Liver (tissue), 9 donors: ENCODE measurements around the gene AUH. TPM values are rescaled to one million over a fixed set of nuclear protein-coding genes. Genes with fewer than 3 reads are reported as not detected.

Experiments
- DNase-seq: peaks from one replicate; pipeline ENCODE4 v3.0.0-alpha.2; 2017; ENCODE audit warnings: low spot score
- H3K27ac ChIP-seq, 2 donors: one replicate each; pipeline ENCODE4 v1.7.0; 2013; ENCODE audit warnings: inconsistent platforms in 2 of 2, low read length in 2 of 2, control low read depth in 1 of 2, low read depth in 1 of 2, mild to moderate bottlenecking in 1 of 2
- H3K27me3 ChIP-seq, 4 donors: one replicate each; pipeline versions ENCODE4 v1.6.1 to v1.7.0; 2013; ENCODE audit warnings: low read length in 3 of 4, inconsistent platforms in 1 of 4, mild to moderate bottlenecking in 1 of 4, moderate library complexity in 1 of 4; ENCODE audit not compliant: control insufficient read depth in 4 of 4, insufficient read depth in 4 of 4
- H3K36me3 ChIP-seq, 4 donors: one replicate each; pipeline versions ENCODE4 v1.6.1 to v1.7.0; 2013; ENCODE audit warnings: low read length in 3 of 4, mild to moderate bottlenecking in 3 of 4, low read depth in 1 of 4, moderate library complexity in 1 of 4; ENCODE audit not compliant: control insufficient read depth in 4 of 4, insufficient read depth in 3 of 4
- H3K4me1 ChIP-seq, 4 donors: one replicate each; pipeline versions ENCODE4 v1.6.1 to v1.7.0; 2013; ENCODE audit warnings: low read length in 3 of 4, mild to moderate bottlenecking in 3 of 4, moderate library complexity in 1 of 4; ENCODE audit not compliant: control insufficient read depth in 4 of 4, insufficient read depth in 4 of 4
- H3K4me3 ChIP-seq, 3 donors: one replicate each; pipeline versions ENCODE4 v1.6.1 to v1.7.0; 2013; ENCODE audit warnings: low read length in 3 of 3, control low read depth in 1 of 3, low read depth in 1 of 3, mild to moderate bottlenecking in 1 of 3
- H3K9ac ChIP-seq, 2 donors: one replicate each; pipeline ENCODE4 v1.7.0; 2013; ENCODE audit warnings: low read length in 2 of 2, mild to moderate bottlenecking in 2 of 2, moderate library complexity in 2 of 2, control low read depth in 1 of 2, low read depth in 1 of 2
- H3K9me3 ChIP-seq, 4 donors: one replicate each; pipeline versions ENCODE4 v1.6.1 to v1.7.0; 2013; ENCODE audit warnings: low read length in 3 of 4; ENCODE audit not compliant: control insufficient read depth in 4 of 4
- ATF3 ChIP-seq: IDR thresholded peaks from 2 replicates; pipeline ENCODE4 v1.6.1; 2016; ENCODE audit warnings: antibody characterized with exemption
- EGR1 ChIP-seq, 2 donors: IDR thresholded peaks; 2 replicates each; pipeline ENCODE4 v1.6.1; 2016 to 2018; ENCODE audit warnings: antibody characterized with exemption in 2 of 2, low read depth in 2 of 2
- FOXA1 ChIP-seq: IDR thresholded peaks from 2 replicates; pipeline ENCODE4 v1.6.1; 2016; ENCODE audit warnings: antibody characterized with exemption
- FOXA2 ChIP-seq: IDR thresholded peaks from 2 replicates; pipeline ENCODE4 v1.6.1; 2016; ENCODE audit warnings: antibody characterized with exemption
- HNF4A ChIP-seq, 2 donors: conservative IDR thresholded peaks; 2 replicates each; pipeline ENCODE4 v1.6.1; 2016; ENCODE audit warnings: antibody characterized with exemption in 2 of 2, mild to moderate bottlenecking in 2 of 2
- JUND ChIP-seq, 2 donors: IDR thresholded peaks; 2 replicates each; pipeline ENCODE4 v1.6.1; 2016; ENCODE audit warnings: antibody characterized with exemption in 2 of 2
- NR2F2 ChIP-seq: IDR thresholded peaks from 2 replicates; pipeline ENCODE4 v1.6.1; 2016; ENCODE audit warnings: antibody characterized with exemption
- RAD21 ChIP-seq, 2 donors: IDR thresholded peaks; 2 replicates each; pipeline ENCODE4 v1.6.1; 2016; ENCODE audit warnings: antibody characterized with exemption in 2 of 2, mild to moderate bottlenecking in 2 of 2
- RXRA ChIP-seq, 2 donors: IDR thresholded peaks; 2 replicates each; pipeline ENCODE4 v1.6.1; 2017 to 2018; ENCODE audit warnings: antibody characterized with exemption in 2 of 2, mild to moderate bottlenecking in 1 of 2
- SP1 ChIP-seq: IDR thresholded peaks from 2 replicates; pipeline ENCODE4 v1.6.1; 2018; ENCODE audit warnings: antibody characterized with exemption, mild to moderate bottlenecking
- TAF1 ChIP-seq: conservative IDR thresholded peaks from 2 replicates; pipeline ENCODE4 v1.6.1; 2016; ENCODE audit warnings: antibody characterized with exemption, mild to moderate bottlenecking
- YY1 ChIP-seq: IDR thresholded peaks from 2 replicates; pipeline ENCODE4 v1.6.1; 2016; ENCODE audit warnings: antibody characterized with exemption, mild to moderate bottlenecking
- WGBS: extraction: QIAGEN DNeasy Blood & Tissue Kit; methylation state at CpG from one replicate; pipeline ENCODE4 v1.1.7; 2013; 5-methylcytosine and 5-hydroxymethylcytosine counted together
- polyA plus RNA-seq, 2 donors: library from polyadenylated mRNA; stranded (reverse) in 1 of 2; unstranded in 1 of 2; fragments of 200-250 nt in 1 of 2; fragments of >200 nt in 1 of 2; fragmentation: Nextera tagmentation in 1 of 2; extraction: Ambion mirVana in 1 of 2; gene quantifications; one replicate each; pipeline versions ENCODE4 v1.2.1 to v1.2.3, GENCODE V29; 2013 to 2015
- total RNA-seq, 2 donors: library from RNA; depleted of rRNA; stranded (reverse); fragments of >200 nt; gene quantifications; one replicate each; pipeline ENCODE4 v1.2.3, GENCODE V29; 2014
- TF ChIP-seq, protein P1 (sequence below): fragments of 150-350 bp; IDR thresholded peaks from 2 replicates; pipeline ENCODE4 v1.5.1; 2017; ENCODE audit warnings: improper control_type of control experiment, low read depth, low read length; ENCODE audit not compliant: missing input control
- TF ChIP-seq, protein P2 (sequence below): IDR thresholded peaks from 2 replicates; pipeline ENCODE4 v1.6.1; 2016; ENCODE audit warnings: antibody characterized with exemption, mild to moderate bottlenecking
- TF ChIP-seq, protein P3 (sequence below): IDR thresholded peaks from 2 replicates; pipeline ENCODE4 v1.6.1; 2016; ENCODE audit warnings: antibody characterized with exemption
- donor health status: healthy.
- donor health status: healthy.
- donor health status: healthy.
- donor health status: healthy.
- donor health status: healthy.

Gene AUH
- total and polyA plus RNA-seq, 4 donors: 12.1 to 30.0 (median 24.9) TPM

- no peak for DNase-seq
- no peak overlapping the region for H3K9ac ChIP-seq
- 92% methylated on average over 18 of the region's 18 CpGs for WGBS
Measured at GRCh38 chr9:91191411-91192380, 170.0 kb downstream of the AUH start.

DNA sequence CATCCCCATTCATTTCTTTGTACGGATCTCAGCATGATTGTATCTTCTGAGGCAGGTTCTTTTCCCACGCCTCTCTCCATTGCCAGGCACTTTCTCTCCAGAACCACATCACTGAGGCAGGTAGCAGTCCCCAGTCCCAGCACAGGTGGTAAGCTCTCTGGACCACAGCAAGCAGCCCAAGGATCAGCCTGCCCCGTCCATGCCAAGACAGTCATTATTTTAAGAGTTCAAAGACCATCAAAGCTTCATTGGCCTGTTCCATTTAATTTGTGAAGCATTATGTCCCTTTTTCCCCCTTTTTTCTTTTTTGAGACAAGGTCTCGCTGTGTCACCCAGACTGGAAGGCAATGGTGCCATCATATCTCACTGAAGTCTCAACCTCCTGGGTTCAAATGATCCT is 171.7 kb downstream of the AUH start:
- Histone ChIP-seq H3K4me3 (no peak overlapping the region), H3K27ac (no peak overlapping the region), H3K9me3 (no peaks in the 10 kb centered on the region), H3K9ac (no peak overlapping the region), H3K27me3 (no peaks in the 10 kb centered on the region), H3K4me1 (peaks cover 0 to 11% (median 3%) of the 10 kb centered on the region in 4 donors), H3K36me3 (no peaks in the 10 kb centered on the region)
- no peak for DNase-seq
- WGBS: 95% methylated on average over 4 of the region's 4 CpGs
- TF ChIP-seq NR2F2: no peak
- TF ChIP-seq RXRA (IDR thresholded peaks at IDR 0.05): no peak
- TF ChIP-seq ATF3: no peak
- no peak for TF ChIP-seq YY1
- TF ChIP-seq, protein P1, sequence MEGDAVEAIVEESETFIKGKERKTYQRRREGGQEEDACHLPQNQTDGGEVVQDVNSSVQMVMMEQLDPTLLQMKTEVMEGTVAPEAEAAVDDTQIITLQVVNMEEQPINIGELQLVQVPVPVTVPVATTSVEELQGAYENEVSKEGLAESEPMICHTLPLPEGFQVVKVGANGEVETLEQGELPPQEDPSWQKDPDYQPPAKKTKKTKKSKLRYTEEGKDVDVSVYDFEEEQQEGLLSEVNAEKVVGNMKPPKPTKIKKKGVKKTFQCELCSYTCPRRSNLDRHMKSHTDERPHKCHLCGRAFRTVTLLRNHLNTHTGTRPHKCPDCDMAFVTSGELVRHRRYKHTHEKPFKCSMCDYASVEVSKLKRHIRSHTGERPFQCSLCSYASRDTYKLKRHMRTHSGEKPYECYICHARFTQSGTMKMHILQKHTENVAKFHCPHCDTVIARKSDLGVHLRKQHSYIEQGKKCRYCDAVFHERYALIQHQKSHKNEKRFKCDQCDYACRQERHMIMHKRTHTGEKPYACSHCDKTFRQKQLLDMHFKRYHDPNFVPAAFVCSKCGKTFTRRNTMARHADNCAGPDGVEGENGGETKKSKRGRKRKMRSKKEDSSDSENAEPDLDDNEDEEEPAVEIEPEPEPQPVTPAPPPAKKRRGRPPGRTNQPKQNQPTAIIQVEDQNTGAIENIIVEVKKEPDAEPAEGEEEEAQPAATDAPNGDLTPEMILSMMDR: no peak
- TF ChIP-seq FOXA2: no peak
- TF ChIP-seq FOXA1: no peak
- TF ChIP-seq, protein P2, sequence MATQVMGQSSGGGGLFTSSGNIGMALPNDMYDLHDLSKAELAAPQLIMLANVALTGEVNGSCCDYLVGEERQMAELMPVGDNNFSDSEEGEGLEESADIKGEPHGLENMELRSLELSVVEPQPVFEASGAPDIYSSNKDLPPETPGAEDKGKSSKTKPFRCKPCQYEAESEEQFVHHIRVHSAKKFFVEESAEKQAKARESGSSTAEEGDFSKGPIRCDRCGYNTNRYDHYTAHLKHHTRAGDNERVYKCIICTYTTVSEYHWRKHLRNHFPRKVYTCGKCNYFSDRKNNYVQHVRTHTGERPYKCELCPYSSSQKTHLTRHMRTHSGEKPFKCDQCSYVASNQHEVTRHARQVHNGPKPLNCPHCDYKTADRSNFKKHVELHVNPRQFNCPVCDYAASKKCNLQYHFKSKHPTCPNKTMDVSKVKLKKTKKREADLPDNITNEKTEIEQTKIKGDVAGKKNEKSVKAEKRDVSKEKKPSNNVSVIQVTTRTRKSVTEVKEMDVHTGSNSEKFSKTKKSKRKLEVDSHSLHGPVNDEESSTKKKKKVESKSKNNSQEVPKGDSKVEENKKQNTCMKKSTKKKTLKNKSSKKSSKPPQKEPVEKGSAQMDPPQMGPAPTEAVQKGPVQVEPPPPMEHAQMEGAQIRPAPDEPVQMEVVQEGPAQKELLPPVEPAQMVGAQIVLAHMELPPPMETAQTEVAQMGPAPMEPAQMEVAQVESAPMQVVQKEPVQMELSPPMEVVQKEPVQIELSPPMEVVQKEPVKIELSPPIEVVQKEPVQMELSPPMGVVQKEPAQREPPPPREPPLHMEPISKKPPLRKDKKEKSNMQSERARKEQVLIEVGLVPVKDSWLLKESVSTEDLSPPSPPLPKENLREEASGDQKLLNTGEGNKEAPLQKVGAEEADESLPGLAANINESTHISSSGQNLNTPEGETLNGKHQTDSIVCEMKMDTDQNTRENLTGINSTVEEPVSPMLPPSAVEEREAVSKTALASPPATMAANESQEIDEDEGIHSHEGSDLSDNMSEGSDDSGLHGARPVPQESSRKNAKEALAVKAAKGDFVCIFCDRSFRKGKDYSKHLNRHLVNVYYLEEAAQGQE: no peak
- TF ChIP-seq RAD21 (IDR thresholded peaks at IDR 0.05): no peak
- no peak for TF ChIP-seq HNF4A (conservative IDR thresholded peaks at IDR 0.05)
- TF ChIP-seq, protein P3, sequence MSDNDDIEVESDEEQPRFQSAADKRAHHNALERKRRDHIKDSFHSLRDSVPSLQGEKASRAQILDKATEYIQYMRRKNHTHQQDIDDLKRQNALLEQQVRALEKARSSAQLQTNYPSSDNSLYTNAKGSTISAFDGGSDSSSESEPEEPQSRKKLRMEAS: no peak
- TF ChIP-seq TAF1: no peak
- TF ChIP-seq JUND (IDR thresholded peaks at IDR 0.05): no peak
- no peak for TF ChIP-seq SP1
- no peak for TF ChIP-seq EGR1 (IDR thresholded peaks at IDR 0.05; ENCODE audit: low read depth in 2 of 2)

More at GRCh38 chr9:91191411-91192380, 170.0 kb downstream of the AUH start:
- peaks cover 9 to 28% (median 12%) of the 10 kb centered on the region in 4 donors for H3K4me1 ChIP-seq
- no peak for TF ChIP-seq FOXA2
- no peaks in the 10 kb centered on the region for H3K9me3 ChIP-seq
- H3K27ac ChIP-seq: peak overlapping the region; percentile 98 to 99
- no peaks in the 10 kb centered on the region for H3K27me3 ChIP-seq
- no peaks in the 10 kb centered on the region for H3K36me3 ChIP-seq
- H3K4me3 ChIP-seq: no peak overlapping the region
